Astrocyte of the hippocampus (primary cell): ENCODE results near the gene SLC24A3.
A peak's percentile ranks its signal among the peaks of the same experiment; 100 is the strongest.

Experiments
- DNase-seq: peaks from one replicate; pipeline ENCODE4 v3.0.0; 2011; ENCODE audit warnings: low read depth, low spot score

The SLC24A3 gene

DNA sequence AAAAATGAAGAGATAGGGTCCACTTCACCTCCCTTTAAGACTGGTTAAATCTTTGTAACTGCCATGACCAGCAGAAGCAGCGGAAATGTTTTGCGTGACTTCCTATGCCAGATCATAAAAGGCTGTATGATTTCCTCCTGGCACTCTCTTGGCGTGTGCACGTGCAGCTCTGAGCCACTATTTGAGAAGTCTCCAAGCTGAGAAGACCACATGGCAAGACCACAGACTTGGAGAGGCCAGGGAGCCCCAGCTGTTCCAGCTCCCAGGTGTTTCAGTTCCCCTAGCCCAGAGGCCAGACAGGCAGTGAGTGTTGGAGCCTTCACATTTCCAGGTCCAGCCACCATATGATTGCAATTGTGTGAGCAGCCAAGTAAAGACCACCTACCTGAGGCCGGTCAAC is 286.3 kb downstream of the SLC24A3 start:
- DNase-seq: no peak

DNA sequence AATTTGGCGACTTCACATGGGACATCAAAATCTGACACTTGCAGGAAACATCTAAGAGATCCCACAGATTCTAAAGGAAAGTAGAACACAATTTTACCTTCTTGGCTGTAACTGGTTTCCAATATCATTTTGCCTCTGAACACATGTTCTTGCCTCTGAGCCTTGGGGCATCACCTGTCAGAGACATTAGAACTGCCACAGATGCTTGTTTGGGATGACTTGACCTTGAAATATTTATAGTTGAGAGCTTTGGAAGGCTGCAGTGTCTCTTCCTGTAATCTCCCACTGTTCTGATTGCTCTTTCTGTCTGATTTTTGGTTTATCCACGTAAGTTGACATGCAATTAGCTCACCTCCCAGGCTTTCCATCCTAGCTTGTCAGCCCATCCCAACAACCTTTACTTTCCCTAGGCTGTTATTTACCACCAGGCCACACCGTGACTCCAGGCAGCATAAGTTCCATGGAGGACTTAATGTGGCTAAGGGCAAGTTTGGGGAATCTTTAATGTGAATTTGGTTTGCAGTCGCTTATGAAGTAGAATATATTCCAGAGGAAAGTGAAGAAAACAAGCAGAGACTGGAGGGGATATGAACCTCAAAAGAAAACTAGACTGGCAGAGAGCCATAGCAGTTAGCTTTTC is 289.2 kb downstream of the SLC24A3 start:
- no peak for DNase-seq

DNA sequence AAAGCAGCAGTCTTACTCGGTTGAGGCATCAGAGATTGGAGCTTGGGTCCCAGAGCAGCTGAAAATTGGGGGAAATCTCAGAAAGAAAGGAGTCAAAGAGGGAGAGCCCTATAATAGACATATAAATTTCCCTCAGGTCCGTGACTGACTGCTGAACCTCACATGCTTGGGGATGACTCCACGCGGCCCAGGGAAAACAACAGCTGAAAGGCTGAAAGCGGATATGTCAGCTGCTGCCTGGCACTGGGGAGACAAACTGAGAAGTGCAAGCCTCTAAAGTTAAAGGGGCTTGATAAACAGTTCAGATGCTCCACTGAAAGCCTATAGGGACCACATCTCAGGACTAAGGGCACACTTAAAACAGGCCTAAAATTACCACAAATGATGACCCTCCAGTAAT is 289.7 kb downstream of the SLC24A3 start:
- no peak for DNase-seq

DNA sequence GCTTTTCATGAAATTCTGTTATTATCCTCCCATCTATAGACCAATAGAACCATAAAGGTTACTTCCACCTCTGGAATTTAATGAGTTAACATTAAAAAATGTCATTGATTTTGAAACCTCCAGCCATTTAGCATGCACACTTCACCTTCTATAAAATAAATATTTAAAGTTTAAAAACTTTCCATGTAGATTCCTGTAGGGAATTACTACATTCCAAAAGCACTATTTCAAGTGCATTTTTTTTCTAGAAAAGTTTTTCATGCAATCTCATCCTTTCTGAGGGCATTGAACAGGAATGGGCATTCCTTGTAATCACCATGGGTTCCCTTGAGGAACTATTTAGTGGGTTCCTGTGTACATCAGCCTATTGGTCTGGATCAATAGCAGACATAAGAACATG is 291.8 kb downstream of the SLC24A3 start:
- DNase-seq: no peak

DNA sequence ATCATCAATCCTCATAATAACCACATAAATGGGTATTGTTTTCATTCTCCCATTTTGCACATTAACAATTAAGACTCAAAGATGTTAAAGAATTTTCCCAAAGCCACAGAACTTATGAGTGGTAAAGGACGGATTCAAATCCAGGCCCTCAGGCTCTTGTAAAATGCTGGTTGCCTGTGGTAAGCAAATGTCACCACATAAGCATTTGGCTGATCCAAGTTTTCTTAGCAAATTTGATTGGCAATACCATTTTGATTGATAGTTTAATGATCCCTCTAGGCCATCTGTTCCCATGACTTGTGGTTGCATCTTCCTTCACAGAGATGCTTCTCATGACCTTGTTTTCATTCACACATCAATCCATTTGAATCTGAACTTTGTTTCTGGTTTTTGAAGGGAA is 293.6 kb downstream of the SLC24A3 start:
- no peak for DNase-seq

DNA sequence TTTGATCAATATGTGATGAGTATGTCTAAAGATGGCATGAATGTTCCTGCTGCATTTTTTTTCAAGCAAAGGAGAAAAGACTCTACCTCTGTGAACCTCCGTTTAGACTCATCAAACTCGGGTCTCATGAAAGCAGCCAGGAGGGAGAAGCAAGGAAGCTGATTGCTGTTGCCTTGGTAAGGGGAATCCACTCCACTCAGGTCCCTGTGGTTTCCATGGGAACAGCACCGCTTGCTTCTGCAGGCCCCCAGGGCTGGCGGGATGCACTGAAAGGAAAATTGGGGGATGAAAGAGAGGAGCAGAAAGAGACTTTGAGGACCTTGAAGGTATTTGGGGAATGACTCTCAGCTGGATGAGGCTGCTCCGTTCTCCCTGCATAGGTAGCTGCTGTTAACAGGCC is 296.0 kb downstream of the SLC24A3 start:
- no peak for DNase-seq

DNA sequence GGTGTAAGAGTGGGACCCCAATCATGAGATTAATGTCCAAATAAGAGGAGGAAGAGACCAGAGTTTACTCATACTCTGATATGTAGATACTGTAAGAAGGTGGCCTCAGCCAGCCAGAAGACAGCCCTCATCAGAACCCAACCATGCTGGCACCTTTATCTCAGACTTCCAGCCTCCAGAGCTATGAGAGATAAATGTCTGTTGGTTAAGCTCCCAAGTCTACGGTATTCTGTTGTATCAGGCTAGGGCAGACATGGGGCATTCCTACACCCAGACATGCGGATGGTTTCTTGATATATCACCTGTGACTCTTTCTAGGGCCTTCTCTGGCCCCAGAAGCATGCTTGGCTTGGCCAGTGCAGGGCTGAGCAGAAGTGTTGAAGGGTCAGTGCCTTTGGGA is 298.2 kb downstream of the SLC24A3 start:
- DNase-seq: no peak

DNA sequence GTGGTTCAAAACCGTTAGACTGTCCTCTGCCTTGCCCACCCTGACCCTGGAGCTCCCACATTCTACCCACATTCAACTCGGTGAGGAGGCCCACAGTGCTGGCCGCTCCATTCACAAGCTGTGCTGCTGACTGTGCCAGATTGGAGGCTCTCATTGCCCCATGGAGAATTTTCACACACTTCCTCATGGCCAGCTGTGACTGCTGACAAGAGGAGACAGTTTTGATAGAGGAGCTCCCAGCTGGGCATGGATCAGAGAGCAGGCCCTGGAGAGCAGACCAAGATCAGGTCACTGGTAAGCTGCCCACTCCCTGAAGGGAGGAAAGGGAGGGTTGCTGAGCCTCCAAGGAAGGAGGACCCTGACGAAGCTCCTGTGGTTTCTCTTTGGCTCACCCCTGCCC is 299.5 kb downstream of the SLC24A3 start:
- DNase-seq: no peak

DNA sequence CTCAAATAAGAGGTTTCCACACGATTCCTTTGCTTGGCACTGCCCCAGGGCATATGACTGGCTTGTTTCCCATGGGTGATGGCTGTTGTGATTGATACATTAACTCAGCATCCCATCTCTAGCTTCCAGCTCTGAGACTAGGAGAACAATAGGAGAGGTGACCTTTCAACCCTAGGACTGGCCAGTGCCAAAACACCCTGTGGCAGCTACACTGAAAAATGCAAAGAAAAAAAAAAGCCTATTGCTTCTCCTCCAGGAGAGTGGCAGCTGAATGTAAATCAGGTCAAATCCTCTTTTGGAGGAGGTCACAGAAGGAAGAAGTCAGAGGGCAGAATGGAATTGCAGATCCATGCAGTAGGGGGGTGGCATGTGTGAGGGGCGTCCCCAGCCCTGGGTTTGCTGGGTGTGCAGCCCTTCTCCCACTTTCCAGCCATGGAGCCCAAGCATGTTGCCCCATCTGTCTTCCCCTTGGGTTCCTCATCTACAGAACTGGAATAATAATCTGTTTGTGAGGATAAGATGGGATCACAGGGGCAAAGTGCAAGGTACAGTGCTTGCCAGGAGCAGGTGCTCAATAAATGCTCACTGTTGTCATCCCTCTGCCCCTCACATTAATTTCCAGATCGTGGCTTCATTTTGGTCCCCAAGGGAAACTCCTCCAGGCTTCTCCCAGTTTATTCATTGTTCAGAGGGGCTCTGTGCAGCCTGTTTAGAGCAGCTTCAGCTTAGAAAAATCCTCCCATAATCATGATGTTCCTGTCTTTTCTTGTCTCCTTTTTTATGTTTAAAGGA is 300.6 kb downstream of the SLC24A3 start:
- DNase-seq: no peak

DNA sequence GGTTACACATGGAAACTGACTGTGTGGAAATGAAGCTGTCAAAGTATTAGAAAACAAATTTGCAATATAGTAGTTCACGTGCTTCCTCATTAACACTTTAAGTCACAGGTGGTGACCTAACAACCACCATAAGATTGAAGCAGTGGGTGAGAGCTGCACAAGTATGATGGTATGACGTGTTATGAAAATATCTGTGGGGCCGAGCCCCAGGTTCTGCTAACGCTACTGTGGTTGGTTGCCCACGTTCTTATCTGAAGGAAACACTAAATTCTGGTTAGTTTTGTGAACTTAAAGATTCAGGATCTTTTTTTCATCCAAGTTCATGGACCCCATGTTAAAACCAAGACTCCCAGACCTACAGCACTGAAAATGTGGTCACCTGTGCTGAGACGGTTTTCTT is 302.6 kb downstream of the SLC24A3 start:
- no peak for DNase-seq

DNA sequence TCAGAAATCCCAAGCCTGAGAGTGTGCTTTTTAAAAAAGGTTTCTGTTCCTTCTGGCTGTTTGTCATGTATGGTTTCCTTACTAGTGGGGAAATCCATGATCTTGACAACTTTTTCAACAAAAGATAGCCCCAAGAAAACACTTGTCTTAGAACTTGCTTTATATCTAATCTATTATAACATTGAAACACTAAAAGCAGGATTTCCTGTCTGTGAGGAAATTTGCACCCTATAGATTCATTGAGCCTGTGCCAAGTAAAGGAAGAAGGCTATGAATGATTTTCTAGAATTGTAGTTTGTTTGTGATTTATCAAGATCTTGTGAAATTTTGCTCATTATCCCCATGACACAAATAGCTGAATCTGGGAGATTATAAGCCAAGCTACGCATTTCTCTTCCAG is 307.0 kb downstream of the SLC24A3 start:
- DNase-seq: no peak

DNA sequence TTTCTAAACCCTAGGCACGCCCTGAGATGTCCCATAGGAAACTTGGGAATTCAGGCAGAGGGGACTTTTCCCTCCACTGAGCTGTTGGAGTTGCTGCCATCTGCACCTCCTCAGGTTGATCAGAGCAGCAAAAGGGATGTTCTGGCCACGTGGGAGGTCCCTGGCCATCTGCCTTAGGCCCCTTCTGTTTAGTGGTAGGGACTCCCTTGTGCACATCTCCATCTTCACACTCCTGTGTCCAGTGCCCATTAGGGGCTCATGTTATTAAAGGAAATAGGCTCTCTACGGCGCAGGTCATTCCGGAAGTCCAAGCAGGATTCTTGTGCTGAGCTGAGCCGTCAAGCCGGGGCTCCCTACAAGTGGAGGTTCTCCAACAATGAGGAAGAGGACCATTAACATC is 307.8 kb downstream of the SLC24A3 start:
- no peak for DNase-seq

DNA sequence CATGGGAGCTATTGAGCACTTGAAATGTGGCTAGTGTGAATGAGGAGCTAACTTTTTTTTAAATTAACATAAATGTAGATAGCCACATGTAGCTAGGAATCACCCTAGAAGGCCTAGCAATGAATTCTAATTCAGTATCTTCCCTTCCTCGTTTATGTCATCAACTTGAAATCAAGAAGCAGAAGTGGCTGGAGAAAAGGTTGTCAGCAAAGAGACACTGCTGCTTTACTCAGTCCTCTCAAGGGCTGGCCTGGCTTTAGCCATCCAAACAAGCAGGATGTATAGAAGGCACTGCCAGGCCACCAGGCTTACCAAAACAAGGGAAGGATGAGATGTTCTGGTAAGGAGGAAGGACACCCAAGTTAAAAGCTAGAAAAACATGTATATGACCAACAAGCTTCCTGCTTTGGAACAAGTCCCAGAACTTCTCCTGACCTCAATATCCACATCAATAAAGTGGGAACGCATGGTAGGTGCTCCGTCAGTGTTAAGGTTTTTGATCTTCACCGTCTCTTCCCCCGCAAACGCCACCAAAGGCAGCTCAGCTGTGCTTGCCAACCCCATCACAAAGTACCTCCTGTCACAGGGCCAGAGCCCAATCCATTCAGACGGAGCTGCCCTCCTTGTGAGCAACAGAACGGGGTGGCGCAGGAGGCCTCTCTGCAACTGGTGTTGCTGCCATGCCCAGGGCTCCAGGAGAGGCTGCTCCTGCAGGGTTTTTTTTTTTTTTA is 309.8 kb downstream of the SLC24A3 start:
- DNase-seq: no peak

DNA sequence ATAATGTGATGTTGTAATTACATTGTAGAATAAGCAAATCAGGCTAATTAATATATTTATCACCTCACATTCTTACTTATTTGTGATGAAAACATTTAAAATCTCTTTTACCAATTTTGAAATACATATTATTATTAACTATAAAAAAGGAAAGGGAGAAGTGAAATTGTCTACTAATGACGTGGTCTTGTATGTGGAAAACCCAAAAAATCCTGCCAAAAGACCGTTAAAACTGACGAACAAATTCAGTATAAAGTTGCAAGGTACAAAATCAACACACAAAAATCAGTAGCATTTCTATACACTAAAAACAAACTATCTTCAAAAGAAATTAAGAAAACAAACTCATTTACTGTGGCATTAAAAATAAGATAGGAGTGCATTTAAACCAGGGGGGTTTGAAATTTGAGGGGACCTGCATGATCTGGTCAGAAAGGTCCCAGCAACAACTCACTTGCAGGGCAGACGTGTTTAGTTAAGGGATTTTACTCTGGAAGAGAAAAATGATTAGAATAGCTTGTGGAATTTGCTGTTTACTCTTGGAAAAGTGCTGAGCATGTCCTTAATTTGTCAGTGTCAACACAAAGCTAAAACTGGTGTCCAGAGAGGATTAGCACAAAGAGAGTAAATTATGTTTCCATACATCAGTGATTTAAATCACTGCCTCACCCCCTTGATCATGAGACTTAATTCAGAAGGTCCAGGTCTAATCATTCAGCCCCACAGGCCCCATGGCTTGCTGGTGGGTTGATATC is 310.6 kb downstream of the SLC24A3 start:
- DNase-seq: no peak

DNA sequence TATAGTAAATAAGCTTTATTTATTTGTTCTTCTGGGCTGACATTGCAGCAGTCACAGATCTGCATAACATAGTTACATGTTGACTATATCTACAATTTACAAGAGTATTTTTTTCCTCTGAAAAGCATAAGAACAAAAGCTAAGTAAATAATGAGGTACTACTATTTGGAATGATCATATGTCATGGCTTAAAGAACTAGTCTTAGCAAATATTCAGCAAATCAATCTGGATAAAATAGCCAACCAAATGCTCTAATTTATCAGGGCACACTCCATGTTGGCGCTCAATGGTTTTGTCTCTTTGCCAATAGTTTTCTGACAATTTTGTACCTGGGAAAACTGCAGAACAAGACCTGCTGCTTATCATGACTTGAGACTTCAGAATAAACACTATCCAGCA is 312.2 kb downstream of the SLC24A3 start:
- no peak for DNase-seq

DNA sequence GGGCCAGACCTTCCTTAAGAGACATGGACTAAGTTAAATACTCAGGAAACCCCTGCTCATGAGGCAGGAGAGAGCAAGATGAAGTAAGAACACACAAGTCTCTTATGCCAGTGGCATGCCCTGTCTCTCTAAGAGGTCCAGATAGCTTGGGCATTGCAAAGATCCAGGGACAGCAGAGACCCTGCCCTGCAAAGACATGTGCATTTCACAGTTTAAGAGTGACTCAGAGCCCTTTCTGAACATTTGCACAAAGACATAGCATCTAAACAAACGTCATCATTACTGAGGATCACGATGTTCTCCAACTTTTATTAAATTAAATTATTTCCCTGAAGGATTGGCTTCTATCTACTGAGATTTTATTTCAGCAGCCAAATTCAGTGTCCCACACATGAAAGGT is 315.1 kb downstream of the SLC24A3 start:
- no peak for DNase-seq

DNA sequence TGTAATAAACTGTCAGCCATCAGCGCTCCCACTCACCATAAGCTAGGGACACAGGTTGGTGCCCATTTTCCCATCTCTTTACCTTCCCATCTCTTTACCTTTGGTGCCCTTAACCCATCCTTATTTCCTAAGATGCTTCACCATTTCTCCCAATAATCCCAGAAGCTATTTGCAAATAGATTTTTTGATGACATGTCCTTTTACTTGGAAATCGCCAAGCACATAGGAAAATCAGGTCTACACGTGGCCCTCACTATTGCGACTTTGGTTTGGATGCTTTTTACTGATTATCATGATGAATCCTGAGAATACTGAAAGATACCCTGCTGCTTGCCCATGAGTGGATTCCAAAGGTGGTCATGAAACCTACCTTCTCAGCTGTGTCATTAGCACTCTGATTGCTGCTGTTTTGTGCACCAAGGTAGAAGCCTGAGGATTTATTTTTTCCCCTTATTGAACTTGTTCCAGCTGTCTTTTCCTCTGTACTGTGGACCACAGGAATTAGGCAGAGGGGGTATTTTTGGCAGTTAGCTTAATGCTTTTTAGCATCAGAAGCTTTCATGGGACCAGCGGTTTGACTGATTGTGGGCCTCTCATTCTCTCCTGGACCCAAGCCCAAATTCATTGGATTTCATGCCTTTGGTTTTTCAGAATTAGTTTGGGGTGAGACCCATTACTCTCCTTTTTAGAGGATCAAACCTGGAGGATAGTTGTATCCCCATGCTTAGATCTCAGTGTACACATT is 316.0 kb downstream of the SLC24A3 start:
- peak; percentile 3 for DNase-seq

DNA sequence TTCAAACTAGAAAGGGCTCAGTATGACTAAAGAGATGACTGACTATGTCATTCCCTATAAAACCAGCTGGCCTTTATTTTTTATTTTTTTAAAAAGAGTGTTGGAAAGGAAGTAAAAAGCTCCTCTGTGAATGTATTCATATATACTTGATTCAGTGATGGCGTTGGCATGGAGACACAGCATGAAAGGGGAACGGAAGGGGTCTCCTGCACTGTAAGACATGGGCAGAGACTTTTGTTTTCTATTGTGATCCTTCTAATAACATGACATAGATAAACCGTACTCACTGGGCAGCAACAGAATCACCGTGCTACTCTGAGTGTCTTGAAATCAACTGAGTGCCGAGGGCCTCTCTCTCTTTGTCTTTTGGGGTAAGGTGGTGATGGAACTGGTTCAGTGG is 317.6 kb downstream of the SLC24A3 start:
- DNase-seq: no peak

DNA sequence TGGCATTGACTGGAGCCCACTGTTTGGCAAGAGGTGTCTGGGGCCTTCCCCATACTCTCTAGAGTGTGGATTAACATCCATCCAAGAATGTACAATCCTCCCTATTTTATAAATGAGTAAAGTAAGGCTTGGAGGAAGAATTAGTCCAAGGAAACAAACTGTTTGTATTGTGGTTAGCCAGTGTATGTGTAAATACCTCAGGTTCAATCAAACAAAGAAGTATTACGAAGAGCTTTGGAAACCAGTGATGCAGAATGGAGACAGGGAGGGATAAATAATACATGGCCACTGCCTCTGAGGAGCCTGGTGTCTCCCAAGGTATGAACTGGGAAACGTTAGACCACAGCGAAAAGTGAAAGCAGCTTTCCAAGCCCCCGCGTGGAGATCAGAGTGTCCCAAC is 319.0 kb downstream of the SLC24A3 start:
- peak; percentile 23 for DNase-seq

DNA sequence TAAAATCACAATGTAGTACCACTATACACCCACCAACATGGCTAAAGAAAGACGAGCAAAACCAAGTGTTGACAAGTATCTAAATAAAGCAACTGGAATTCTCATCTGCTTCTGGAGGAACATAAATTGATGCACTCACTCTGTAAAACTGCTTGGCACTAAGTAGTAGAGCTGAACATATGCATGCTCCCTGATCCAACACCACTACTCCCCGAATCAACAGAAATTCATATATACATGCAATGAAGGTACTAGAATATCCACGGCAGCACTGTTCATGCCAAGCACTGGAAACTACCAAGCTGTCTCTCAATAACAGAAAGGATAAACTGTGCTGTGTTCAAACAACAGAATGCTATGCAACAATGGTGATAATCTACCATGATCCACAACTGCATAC is 326.1 kb downstream of the SLC24A3 start:
- DNase-seq: no peak

DNA sequence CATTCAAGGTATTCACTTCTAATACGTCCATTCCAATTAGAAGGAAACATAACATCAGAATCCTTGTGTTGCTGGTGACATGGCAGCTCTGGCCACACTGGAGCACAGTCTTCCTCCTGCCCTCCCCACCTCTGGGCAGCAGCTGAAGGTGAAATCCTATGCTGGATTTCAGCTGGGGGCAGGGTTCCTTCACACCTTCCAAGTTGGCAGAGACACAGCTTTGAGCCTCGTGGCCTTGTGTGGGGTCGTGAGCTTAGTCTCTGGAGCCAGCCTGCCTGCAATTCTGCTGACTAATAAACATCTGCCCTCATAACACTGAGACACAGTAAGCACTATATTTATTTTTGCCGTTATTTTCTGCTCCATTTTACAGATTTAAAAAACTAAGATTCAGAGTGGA is 326.7 kb downstream of the SLC24A3 start:
- no peak for DNase-seq
